ENCODE measurements around the gene PPP1R37.

DNA sequence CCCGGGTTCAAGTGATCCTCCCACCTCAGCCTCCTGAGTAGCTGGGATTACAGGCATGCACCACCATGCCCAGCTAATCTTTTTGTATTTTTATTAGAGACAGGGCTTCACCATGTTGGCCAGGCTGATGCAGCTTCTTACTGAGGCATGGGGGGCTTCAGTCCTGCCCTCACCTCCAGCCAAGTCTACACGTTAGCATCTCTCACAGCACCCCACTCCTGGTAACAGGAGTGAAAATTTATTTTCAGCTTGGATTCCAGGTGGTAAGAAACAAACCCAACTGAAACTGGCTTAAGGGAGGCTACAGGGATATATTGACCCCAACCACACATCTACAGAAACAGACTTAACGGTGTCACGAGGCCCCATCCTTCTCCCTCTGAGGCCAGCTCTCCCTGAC, 57.2 kb downstream of the PPP1R37 start:
- TF ChIP-seq, protein P1, sequence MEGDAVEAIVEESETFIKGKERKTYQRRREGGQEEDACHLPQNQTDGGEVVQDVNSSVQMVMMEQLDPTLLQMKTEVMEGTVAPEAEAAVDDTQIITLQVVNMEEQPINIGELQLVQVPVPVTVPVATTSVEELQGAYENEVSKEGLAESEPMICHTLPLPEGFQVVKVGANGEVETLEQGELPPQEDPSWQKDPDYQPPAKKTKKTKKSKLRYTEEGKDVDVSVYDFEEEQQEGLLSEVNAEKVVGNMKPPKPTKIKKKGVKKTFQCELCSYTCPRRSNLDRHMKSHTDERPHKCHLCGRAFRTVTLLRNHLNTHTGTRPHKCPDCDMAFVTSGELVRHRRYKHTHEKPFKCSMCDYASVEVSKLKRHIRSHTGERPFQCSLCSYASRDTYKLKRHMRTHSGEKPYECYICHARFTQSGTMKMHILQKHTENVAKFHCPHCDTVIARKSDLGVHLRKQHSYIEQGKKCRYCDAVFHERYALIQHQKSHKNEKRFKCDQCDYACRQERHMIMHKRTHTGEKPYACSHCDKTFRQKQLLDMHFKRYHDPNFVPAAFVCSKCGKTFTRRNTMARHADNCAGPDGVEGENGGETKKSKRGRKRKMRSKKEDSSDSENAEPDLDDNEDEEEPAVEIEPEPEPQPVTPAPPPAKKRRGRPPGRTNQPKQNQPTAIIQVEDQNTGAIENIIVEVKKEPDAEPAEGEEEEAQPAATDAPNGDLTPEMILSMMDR (IDR thresholded peaks at IDR 0.05; ENCODE audit: control extremely low read depth in 1 of 3, insufficient read depth in 1 of 3, low read depth in 1 of 3, low read length in 3 of 3), result no peak
- TF ChIP-seq SUZ12 (IDR thresholded peaks at IDR 0.05; ENCODE audit: low read length), result no peak
- TF ChIP-seq EP300 (IDR thresholded peaks at IDR 0.05; ENCODE audit: borderline replicate concordance in 1 of 2, low read depth in 2 of 2, low read length in 2 of 2), result no peak
- no peak for TF ChIP-seq SIX5 (IDR thresholded peaks at IDR 0.05; ENCODE audit: low read depth, low read length)
- no peak for TF ChIP-seq RAD21 (IDR thresholded peaks at IDR 0.05 in 1 of 2, conservative IDR thresholded peaks at IDR 0.05 in 1 of 2; ENCODE audit: low read depth in 2 of 2, low read length in 2 of 2)
- TF ChIP-seq KDM1A (IDR thresholded peaks at IDR 0.05; ENCODE audit: borderline replicate concordance, low read length), result no peak
